T-cell (primary cell): ENCODE data around the gene SLC45A1. TPM values are rescaled to one million over a fixed set of nuclear protein-coding genes. Genes with fewer than 3 reads are reported as not detected.

Experiments used
- ATAC-seq, 4 experiments: fragments of 200-7000 bp in 3 of 4; fragments of 150-1000 bp in 1 of 4; cut with Tn5 transposase; replicated peaks in 1 of 4; 1 replicate in 3 of 4; 2 replicates in 1 of 4; pipeline ENCODE4 v1.10.0; 2021; ENCODE audit warnings: moderate library complexity in 3 of 4, mild to moderate bottlenecking in 2 of 4, moderate number of reproducible peaks in 1 of 4
- CTCF ChIA-PET, 2 donors: fragments of 300-600 bp; sonication (Branson Sonifier 250); formaldehyde crosslinking; loops; one replicate each; lab custom pipeline; 2022; ENCODE audit warnings: antibody characterized with exemption in 2 of 2; lab: Charles Lee
- POLR2A ChIA-PET, 2 donors: fragments of 300-600 bp; sonication (Branson Sonifier 250); formaldehyde crosslinking; loops; one replicate each; lab custom pipeline; 2022; ENCODE audit warnings: antibody characterized with exemption in 2 of 2; lab: Charles Lee
- DNase-seq, 35 experiments: peaks; one replicate each; pipeline versions ENCODE4 v3.0.0 to v3.0.0-alpha.2; 2013 to 2023
- H3K27ac ChIP-seq: one replicate; pipeline ENCODE4 v1.5.1; 2013; ENCODE audit warnings: low read length
- H3K27me3 ChIP-seq, 2 experiments: replicated peaks in 1 of 2; 1 replicate in 1 of 2; 2 replicates in 1 of 2; pipeline versions ENCODE4 v1.6.1 to v1.7.0; 2013; ENCODE audit warnings: low read length in 1 of 2, mixed read lengths in 1 of 2; ENCODE audit not compliant: control insufficient read depth in 2 of 2, insufficient read depth in 2 of 2; ENCODE audit errors: extremely low read depth in 1 of 2
- H3K36me3 ChIP-seq, 2 donors: 1 replicate in 1 of 2; 2 replicates in 1 of 2; pipeline versions ENCODE4 v1.6.1 to v1.7.0; 2013; ENCODE audit warnings: low read length in 1 of 2; ENCODE audit not compliant: control insufficient read depth in 2 of 2, insufficient read depth in 1 of 2; ENCODE audit errors: extremely low read depth in 1 of 2
- H3K4me1 ChIP-seq, 2 experiments: 1 replicate in 1 of 2; 2 replicates in 1 of 2; pipeline versions ENCODE4 v1.6.1 to v1.7.0; 2013; ENCODE audit warnings: low read length in 2 of 2, mixed read lengths in 1 of 2; ENCODE audit not compliant: insufficient read depth in 2 of 2, control insufficient read depth in 1 of 2; ENCODE audit errors: extremely low read depth in 1 of 2
- H3K4me3 ChIP-seq, 2 donors: 1 replicate in 1 of 2; 2 replicates in 1 of 2; pipeline versions ENCODE4 v1.5.1 to v1.7.0; 2013; ENCODE audit warnings: mild to moderate bottlenecking in 2 of 2, low read length in 1 of 2, moderate library complexity in 1 of 2; ENCODE audit not compliant: control insufficient read depth in 1 of 2; ENCODE audit errors: extremely low read depth in 1 of 2
- H3K9me3 ChIP-seq: 2 replicates; pipeline ENCODE4 v1.7.0; 2013
- H3K27ac Mint-ChIP-seq, 2 donors: one replicate each; pipeline ENCODE4 v1.8.0; 2020 to 2021; ENCODE audit warnings: mild to moderate bottlenecking in 2 of 2, mixed read lengths in 2 of 2
- H3K27me3 Mint-ChIP-seq, 2 donors: one replicate each; pipeline ENCODE4 v1.8.0; 2021 to 2022; ENCODE audit warnings: mixed read lengths in 2 of 2
- H3K36me3 Mint-ChIP-seq: one replicate; pipeline ENCODE4 v1.8.0; 2021; ENCODE audit warnings: mixed read lengths
- H3K4me1 Mint-ChIP-seq, 3 donors: one replicate each; pipeline ENCODE4 v1.8.0; 2020 to 2022; ENCODE audit warnings: mixed read lengths in 3 of 3, mild to moderate bottlenecking in 1 of 3
- H3K4me3 Mint-ChIP-seq, 3 donors: one replicate each; pipeline ENCODE4 v1.8.0; 2020 to 2022; ENCODE audit warnings: mild to moderate bottlenecking in 3 of 3, mixed read lengths in 3 of 3, moderate library complexity in 3 of 3
- H3K9me3 Mint-ChIP-seq, 3 donors: one replicate each; pipeline ENCODE4 v1.8.0; 2020 to 2022; ENCODE audit warnings: mixed read lengths in 3 of 3
- WGBS: methylation state at CpG from one replicate; pipeline ENCODE4 v1.1.5; 2013; ENCODE audit warnings: missing lambda C conversion rate; ENCODE audit not compliant: insufficient coverage; 5-methylcytosine and 5-hydroxymethylcytosine counted together
- total RNA-seq, 35 experiments: library from RNA in 6 of 35; stranded (reverse) in 6 of 35; fragments of 120-200 nt in 1 of 35; gene quantifications; one replicate each; pipeline versions ENCODE4 v1.2.1 to v1.2.4 and lab custom pipeline; 2013 to 2026

Gene SLC45A1
- total RNA-seq, 5 donors from 2014 or later (not counting 1 experiment from before 2014, with no cell fraction given) = 0.58 to 1.4 (median 1.2) TPM

GRCh38 chr1:8343464-8344001 lies 25.6 kb downstream of the SLC45A1 start:
- H3K36me3 ChIP-seq = no peaks in the 10 kb centered on the region
- 91% methylated on average over 32 of the region's 32 CpGs for WGBS
- H3K27ac Mint-ChIP-seq = no peak overlapping the region
- H3K27ac ChIP-seq = no peak overlapping the region
- no peaks in the 10 kb centered on the region for H3K4me1 Mint-ChIP-seq
- H3K9me3 ChIP-seq = no peaks in the 10 kb centered on the region
- CTCF ChIA-PET = interaction anchor here in 1 of 2 donors (0.5 kb wide), 1 partner anchor 104 kb away, joined by 6 read pairs; no protein-coding TSS in a partner anchor
- no peaks in the 10 kb centered on the region for H3K4me1 ChIP-seq
- no peak overlapping the region for H3K4me3 ChIP-seq
- H3K4me3 Mint-ChIP-seq = no peak overlapping the region
- no peaks in the 10 kb centered on the region for H3K27me3 Mint-ChIP-seq
- peaks cover 0 to 6% of the 10 kb centered on the region in 2 experiments for H3K27me3 ChIP-seq
- no peaks in the 10 kb centered on the region for H3K9me3 Mint-ChIP-seq
- peaks cover 4% of the 10 kb centered on the region for H3K36me3 Mint-ChIP-seq
- POLR2A ChIA-PET = no interaction called here
- no peak for DNase-seq
- no peak for ATAC-seq

GRCh38 chr1:8344893-8345507 lies 27.1 kb downstream of the SLC45A1 start:
- 86% methylated on average over 9 of the region's 10 CpGs for WGBS
- CTCF ChIA-PET = interaction anchor here in 1 of 2 donors (0.6 kb wide), 1 partner anchor 427 kb away, joined by 3 read pairs; no protein-coding TSS in a partner anchor

DNA sequence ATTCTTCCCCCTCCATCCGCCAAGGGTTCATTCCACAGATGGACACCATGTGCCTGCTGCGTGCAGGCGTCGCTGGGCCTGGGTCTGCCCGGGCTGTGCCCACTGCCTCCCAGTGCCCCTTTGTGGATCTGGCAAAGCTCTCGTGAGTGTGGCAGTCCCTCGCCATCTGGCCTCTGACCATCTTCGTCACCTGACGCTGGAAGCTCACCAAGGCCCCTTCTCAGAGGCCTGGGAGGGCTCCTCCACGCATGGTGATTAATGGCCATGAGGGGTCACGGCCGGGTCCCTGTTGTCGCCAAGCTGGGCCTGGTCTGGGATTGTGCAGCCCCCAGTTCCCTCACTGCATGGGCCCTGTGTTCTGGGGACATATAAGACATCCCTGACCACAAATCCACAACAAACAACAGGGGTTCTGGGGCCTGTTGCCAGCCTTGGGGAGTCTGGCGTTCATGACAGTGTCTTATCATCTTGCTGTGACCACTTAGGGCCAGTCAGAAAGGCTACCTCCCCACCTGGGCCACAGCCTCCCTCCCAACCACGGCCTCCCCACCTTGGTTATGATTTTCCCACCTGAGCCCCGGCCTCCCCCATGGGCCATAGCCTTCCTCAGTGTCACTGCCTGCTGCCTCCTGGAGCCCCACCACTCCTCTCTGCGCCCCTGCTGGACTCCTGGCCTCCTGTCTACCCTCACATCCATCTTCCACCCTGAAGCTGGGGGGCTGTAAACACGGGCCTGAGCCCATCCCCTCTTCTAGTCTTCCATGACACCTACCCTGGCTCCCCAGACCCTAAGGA lies 27.9 kb downstream of the SLC45A1 start:
- ChIA-PET CTCF (interaction anchor here (0.6 to 2.5 kb wide), 3 partner anchors 331 to 428 kb away, joined by 3 to 12 read pairs (median 3); no protein-coding TSS in a partner anchor), POLR2A (no interaction called here)
- Mint-ChIP-seq H3K27me3 (peaks cover 0 to 3% of the 10 kb centered on the region in 2 donors), H3K36me3 (no peaks in the 10 kb centered on the region), H3K4me1 (peaks cover 4 to 7% (median 4%) of the 10 kb centered on the region in 3 donors), H3K27ac (no peak overlapping the region), H3K9me3 (no peaks in the 10 kb centered on the region), H3K4me3 (no peak overlapping the region)
- DNase-seq = no peak
- H3K27ac ChIP-seq = no peak overlapping the region
- no peak overlapping the region for H3K4me3 ChIP-seq
- no peaks in the 10 kb centered on the region for H3K36me3 ChIP-seq
- ATAC-seq = no peak
- H3K9me3 ChIP-seq = no peaks in the 10 kb centered on the region
- 76% methylated on average over 16 of the region's 18 CpGs for WGBS
- peaks cover 0 to 11% of the 10 kb centered on the region in 2 experiments for H3K27me3 ChIP-seq
- peaks cover 0 to 5% of the 10 kb centered on the region in 2 experiments for H3K4me1 ChIP-seq

More at GRCh38 chr1:8344893-8345507, 27.1 kb downstream of the SLC45A1 start:
- Mint-ChIP-seq H3K4me1 (peaks cover 4 to 7% (median 4%) of the 10 kb centered on the region in 3 donors), H3K4me3 (no peak overlapping the region), H3K9me3 (no peaks in the 10 kb centered on the region), H3K27ac (no peak overlapping the region), H3K36me3 (no peaks in the 10 kb centered on the region), H3K27me3 (peaks cover 0 to 3% of the 10 kb centered on the region in 2 donors)
- Histone ChIP-seq H3K4me3 (no peak overlapping the region), H3K27me3 (peaks cover 0 to 11% of the 10 kb centered on the region in 2 experiments), H3K4me1 (peaks cover 0 to 5% of the 10 kb centered on the region in 2 experiments), H3K9me3 (no peaks in the 10 kb centered on the region), H3K36me3 (no peaks in the 10 kb centered on the region), H3K27ac (no peak overlapping the region)
- DNase-seq (no peak), ATAC-seq (no peak)
- POLR2A ChIA-PET = no interaction called here

- ChIA-PET POLR2A (interaction anchor here in 1 of 2 donors (0.6 kb wide), 1 partner anchor 10 kb away, joined by 4 read pairs; no protein-coding TSS in a partner anchor), CTCF (interaction anchor here (0.7 to 2.5 kb wide), 3 partner anchors 82 to 1879 kb away, joined by 3 to 12 read pairs (median 6); no protein-coding TSS in a partner anchor)
- no peak overlapping the region for H3K27ac ChIP-seq
- Mint-ChIP-seq H3K36me3 (no peaks in the 10 kb centered on the region), H3K4me3 (no peak overlapping the region), H3K27ac (no peak overlapping the region), H3K27me3 (peaks cover 0 to 3% of the 10 kb centered on the region in 2 donors), H3K4me1 (peaks cover 4 to 7% (median 4%) of the 10 kb centered on the region in 3 donors), H3K9me3 (no peaks in the 10 kb centered on the region)
- DNase-seq = no peak
- H3K27me3 ChIP-seq = peaks cover 0 to 11% of the 10 kb centered on the region in 2 experiments
- no peaks in the 10 kb centered on the region for H3K36me3 ChIP-seq
- no peak overlapping the region for H3K4me3 ChIP-seq
- no peaks in the 10 kb centered on the region for H3K9me3 ChIP-seq
- 85% methylated on average over 10 of the region's 15 CpGs for WGBS
- H3K4me1 ChIP-seq = peaks cover 0 to 5% of the 10 kb centered on the region in 2 experiments
- ATAC-seq = no peak
Observed at GRCh38 chr1:8347635-8348034, 29.7 kb downstream of the SLC45A1 start.

DNA sequence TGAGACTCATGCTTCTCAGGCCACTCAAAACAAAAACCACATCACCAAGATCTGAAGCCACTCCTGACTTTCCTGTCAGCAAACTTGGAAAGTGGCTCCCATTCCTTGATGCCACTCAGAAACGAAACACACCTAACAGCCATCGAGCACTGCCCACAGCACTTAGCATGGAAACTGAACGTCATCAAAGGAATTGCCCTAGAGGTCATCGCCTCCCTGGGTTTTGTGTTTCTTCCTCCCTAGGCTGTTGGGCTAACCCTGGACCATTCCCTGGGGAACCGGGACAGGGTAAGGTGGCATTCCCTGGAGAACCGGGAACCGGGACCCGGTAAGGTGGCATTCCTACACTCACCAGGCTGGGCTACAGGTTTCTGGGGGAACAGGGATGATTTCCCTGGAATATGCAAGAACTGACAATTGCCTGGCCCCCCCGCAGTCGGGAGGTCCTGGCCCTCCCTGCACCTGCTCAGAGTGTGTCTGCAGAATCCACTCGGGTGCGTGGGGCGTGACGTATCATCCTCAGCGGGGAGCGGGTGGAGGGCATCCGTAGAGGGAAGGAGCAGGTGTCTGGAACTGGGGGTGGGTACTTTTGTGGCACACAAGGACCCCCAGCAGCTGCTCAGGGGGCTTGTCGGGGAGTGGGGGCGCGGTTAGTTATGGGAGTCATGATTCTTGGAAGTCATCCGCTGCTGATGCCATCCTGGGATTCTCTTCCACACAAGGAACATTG lies 30.3 kb downstream of the SLC45A1 start:
- CTCF ChIA-PET = interaction anchor here (0.6 to 2.5 kb wide), 8 partner anchors 151 to 1878 kb away, joined by 3 to 14 read pairs (median 6); no protein-coding TSS in a partner anchor

More for the DNA sequence above, 30.3 kb downstream of the SLC45A1 start:
- Mint-ChIP-seq H3K4me3 (no peak overlapping the region), H3K27me3 (peaks cover 0 to 3% of the 10 kb centered on the region in 2 donors), H3K9me3 (no peaks in the 10 kb centered on the region), H3K4me1 (peaks cover 4 to 7% (median 4%) of the 10 kb centered on the region in 3 donors), H3K36me3 (peaks cover 5% of the 10 kb centered on the region), H3K27ac (no peak overlapping the region)
- Histone ChIP-seq H3K4me3 (no peak overlapping the region), H3K36me3 (no peaks in the 10 kb centered on the region), H3K9me3 (no peaks in the 10 kb centered on the region), H3K27ac (no peak overlapping the region), H3K4me1 (peaks cover 0 to 5% of the 10 kb centered on the region in 2 experiments), H3K27me3 (peaks cover 0 to 11% of the 10 kb centered on the region in 2 experiments)
- POLR2A ChIA-PET = interaction anchor here in 1 of 2 donors (0.6 kb wide), 2 partner anchors 9 to 381 kb away, joined by 4 read pairs; no protein-coding TSS in a partner anchor
- ATAC-seq = no peak
- DNase-seq = no peak
- 93% methylated on average over 14 of the region's 21 CpGs for WGBS
